HepG2 (cell line): ENCODE measurements around the gene GSK3A. TPM values are rescaled to one million over a fixed set of nuclear protein-coding genes. Genes with fewer than 3 reads are reported as not detected.

Experiments
- ATAC-seq: fragments of 200-7000 bp; cut with Tn5 transposase; 3 replicates; pipeline ENCODE4 v1.9.1; 2020; ENCODE audit warnings: mild to moderate bottlenecking, moderate library complexity
- BruUV-seq: library from RNA; stranded (reverse); fragments of 400-500 nt; replicated peaks from 2 replicates; lab custom pipeline; 2021; lab: Mats Ljungman, UMichigan
- CTCF ChIA-PET: fragments of 300-600 bp; formaldehyde crosslinking; extraction: SDS; loops from one replicate; lab custom pipeline; 2021; ENCODE audit warnings: low total read pairs, inconsistent platforms, low intra/inter-chr PET ratio; lab: Yijun Ruan, JAX
- POLR2A ChIA-PET: fragments of 350-600 bp; sonication (Branson Sonifier 250); formaldehyde crosslinking; loops from one replicate; lab custom pipeline; 2020; ENCODE audit warnings: antibody characterized with exemption, inconsistent platforms; lab: Yijun Ruan, JAX
- DNase-seq: peaks from one replicate; pipeline ENCODE4 v3.0.0-alpha.2; 2015; ENCODE audit warnings: low spot score
- FAIRE-seq: peaks from 3 replicates; lab custom pipeline; 2011; peaks lifted over from hg19 to GRCh38; lab: Jason Lieb, UNC
- H2AFZ ChIP-seq: one replicate; pipeline ENCODE4 v1.6.1; 2011; ENCODE audit warnings: low read length, inconsistent platforms
- H3K27ac ChIP-seq: fragments of 300-600 bp; 3 replicates; pipeline ENCODE4 v1.8.0; 2011; ENCODE audit warnings: mixed run types, mild to moderate bottlenecking, mixed read lengths, low read length, inconsistent platforms; ENCODE audit not compliant: insufficient read depth; ENCODE audit errors: extremely low read length
- H3K27me3 ChIP-seq, 2 experiments: fragments of 200-600 bp in 1 of 2; 2 replicates in 1 of 2; 3 replicates in 1 of 2; pipeline versions ENCODE4 v1.6.0 to v1.8.0; 2011; ENCODE audit warnings: low read length in 2 of 2, mild to moderate bottlenecking in 2 of 2, moderate library complexity in 2 of 2, inconsistent platforms in 1 of 2; ENCODE audit not compliant: insufficient read depth in 2 of 2, control insufficient read depth in 1 of 2
- H3K36me3 ChIP-seq, 2 experiments: fragments of 200-600 bp in 1 of 2; replicated peaks in 1 of 2; 2 replicates in 1 of 2; 3 replicates in 1 of 2; pipeline versions ENCODE4 v1.5.1 to v1.8.0; 2011; ENCODE audit warnings: low read length in 2 of 2, inconsistent platforms in 1 of 2; ENCODE audit not compliant: insufficient read depth in 2 of 2, control insufficient read depth in 1 of 2
- H3K4me1 ChIP-seq: 2 replicates; pipeline ENCODE4 v1.5.1; 2012; ENCODE audit warnings: low read length, inconsistent platforms; ENCODE audit not compliant: insufficient read depth
- H3K4me2 ChIP-seq: 2 replicates; pipeline ENCODE4 v1.6.0; 2011; ENCODE audit warnings: low read depth, low read length, inconsistent platforms
- H3K4me3 ChIP-seq, 3 experiments: fragments of 200-600 bp in 1 of 3; sonication (generic), shearing (Covaris generic) in 1 of 3; replicated peaks in 1 of 3; 2 replicates each; pipeline ENCODE4 v1.5.1; 2011 to 2016; ENCODE audit warnings: low read length in 3 of 3, inconsistent platforms in 2 of 3, low read depth in 2 of 3, mild to moderate bottlenecking in 2 of 3, control low read depth in 1 of 3, mixed read lengths in 1 of 3; ENCODE audit not compliant: insufficient read depth in 1 of 3
- H3K79me2 ChIP-seq: one replicate; pipeline ENCODE4 v1.6.1; 2011; ENCODE audit warnings: low read length, inconsistent platforms; ENCODE audit not compliant: insufficient read depth
- H3K9ac ChIP-seq: 2 replicates; pipeline ENCODE4 v1.6.0; 2011; ENCODE audit warnings: mild to moderate bottlenecking, low read depth, low read length, inconsistent platforms; ENCODE audit not compliant: insufficient read depth
- H3K9me3 ChIP-seq: 2 replicates; pipeline ENCODE4 v1.5.1; 2012; ENCODE audit warnings: mild to moderate bottlenecking, low read length
- H4K20me1 ChIP-seq: 2 replicates; pipeline ENCODE4 v1.6.0; 2011; ENCODE audit warnings: inconsistent platforms, mild to moderate bottlenecking, low read length, moderate library complexity; ENCODE audit not compliant: insufficient read depth
- AGO1 ChIP-seq: fragments of 200-400 bp; formaldehyde crosslinking; IDR thresholded peaks from 2 replicates; pipeline ENCODE4 v1.6.1; 2017; ENCODE audit warnings: mild to moderate bottlenecking, low read depth, low read length, moderate library complexity; ENCODE audit not compliant: poor library complexity, severe bottlenecking
- BRCA1 ChIP-seq: sonication (generic); formaldehyde crosslinking; IDR thresholded peaks from 2 replicates; pipeline ENCODE4 v1.4.0; 2020; ENCODE audit warnings: missing genetic modification reagents
- DBP ChIP-seq: sonication (generic); formaldehyde crosslinking; IDR thresholded peaks from 2 replicates; pipeline ENCODE4 v1.4.0; 2020; ENCODE audit warnings: missing genetic modification reagents; ENCODE audit errors: not compliant biosample characterization
- KDM5A ChIP-seq: fragments of 200-600 bp; sonication (generic); IDR thresholded peaks from 2 replicates; pipeline ENCODE4 v1.7.0; 2018; ENCODE audit warnings: antibody characterized with exemption, mild to moderate bottlenecking, low read length, borderline replicate concordance
- RBFOX2 ChIP-seq: fragments of 200-400 bp; formaldehyde crosslinking; IDR thresholded peaks from 2 replicates; pipeline ENCODE4 v1.6.1; 2017; ENCODE audit warnings: low read depth, mild to moderate bottlenecking, low read length
- THAP11 ChIP-seq: IDR thresholded peaks from 2 replicates; pipeline ENCODE4 v1.6.1; 2016; ENCODE audit warnings: missing biosample characterization, missing genetic modification reagents
- XRCC5 ChIP-seq: fragments of 200-400 bp; formaldehyde crosslinking; optimal IDR thresholded peaks from 2 replicates; pipeline ENCODE3; 2017; ENCODE audit warnings: mild to moderate bottlenecking, low read length
- ZBTB38 ChIP-seq: sonication (generic); formaldehyde crosslinking; IDR thresholded peaks from 2 replicates; pipeline ENCODE4 v1.5.1; 2020; ENCODE audit warnings: mild to moderate bottlenecking, missing genetic modification reagents
- ZBTB7B ChIP-seq: sonication (generic); formaldehyde crosslinking; IDR thresholded peaks from 2 replicates; pipeline ENCODE4 v1.4.0; 2020; ENCODE audit warnings: missing genetic modification reagents
- ZC3H13 ChIP-seq: sonication (generic); formaldehyde crosslinking; IDR thresholded peaks from 2 replicates; pipeline ENCODE4 v1.8.1; 2023; ENCODE audit warnings: mild to moderate bottlenecking, missing genetic modification reagents, moderate library complexity
- ZNF430 ChIP-seq: sonication (generic); formaldehyde crosslinking; IDR thresholded peaks from 2 replicates; pipeline ENCODE4 v1.9.0; 2021; ENCODE audit warnings: mild to moderate bottlenecking, missing genetic modification reagents
- ZNF652 ChIP-seq: IDR thresholded peaks from 2 replicates; pipeline ENCODE4 v1.6.1; 2016; ENCODE audit warnings: low read depth, borderline replicate concordance
- WGBS: methylation state at CpG from one replicate; pipeline ENCODE4 v1.1.6; 2017; ENCODE audit warnings: low lambda C conversion rate; 5-methylcytosine and 5-hydroxymethylcytosine counted together
- in situ Hi-C: cut with HindIII; loops from 2 replicates; pipeline ENCODE4 v1.10.0; 2017; ENCODE audit warnings: low pct_unique_long_range_greater_than_20kb; ENCODE audit not compliant: extremely low pct_ligation_motif_present
- intact Hi-C: fragments of 100-400 bp; cut with micrococcal nuclease; formaldehyde crosslinking; loops from one replicate; pipeline ENCODE4 v1.10.0; 2022; ENCODE audit not compliant: unreplicated experiment
- polyA plus RNA-seq, 8 experiments: library from polyadenylated mRNA; depleted of rRNA in 3 of 8; stranded (reverse) in 7 of 8; unstranded in 1 of 8; fragments of >200 nt; fragmentation: Illumina TruSeq in 4 of 8; extraction: Trizol in 4 of 8; gene quantifications; 2 replicates each; pipeline versions ENCODE4 v1.2.1 to v1.2.3, GENCODE V29; 2011 to 2016; ENCODE audit warnings: low read depth in 4 of 8, missing spikeins in 1 of 8, mixed read lengths in 1 of 8; ENCODE audit not compliant: insufficient read depth in 1 of 8
- total RNA-seq, 5 experiments: library from RNA; depleted of rRNA; stranded (reverse); fragments of >200 nt; fragmentation: Illumina TruSeq; extraction: Trizol; gene quantifications; 2 replicates each; pipeline ENCODE4 v1.2.3, GENCODE V29; 2016; ENCODE audit warnings: low read depth in 1 of 5
- TF ChIP-seq, protein P1 (sequence below): sonication (generic); formaldehyde crosslinking; IDR thresholded peaks from 2 replicates; pipeline ENCODE4 v1.5.0; 2020; ENCODE audit warnings: missing genetic modification reagents
- TF ChIP-seq, protein P2 (sequence below): IDR thresholded peaks from 2 replicates; pipeline ENCODE4 v1.6.1; 2012; ENCODE audit warnings: low read length, improper control_type of control experiment

The GSK3A gene
- total and polyA plus RNA-seq, 2 of the 13 experiments (the other 11 are each of a cell fraction or from before 2014, with no cell fraction given): 16.9 to 52.5 TPM

- ChIA-PET CTCF (no interaction called here), POLR2A (interaction anchor here (1.2 to 2.1 kb wide), 2 partner anchors 16 to 25 kb away, joined by 3 to 19 read pairs; partner anchors contain the start of gene GSK3A)
- peak within 1 kb of the TSS; percentile 98 for H3K4me2 ChIP-seq
- no peaks in the 10 kb centered on the region; a peak in 1 of 5 replicates for H3K27me3 ChIP-seq
- WGBS: 25% methylated on average over 41 of the region's 57 CpGs
- no peaks in the 10 kb centered on the region for H3K9me3 ChIP-seq
- no peak within 1 kb of the TSS for H2AFZ ChIP-seq
- peak within 1 kb of the TSS; percentile 61 to 96 (median 90) for H3K4me3 ChIP-seq
- peak within 1 kb of the TSS; percentile 84 for H3K9ac ChIP-seq
- in situ Hi-C loops: no loop called here
- peaks cover 71% of the 10 kb centered on the region for H3K79me2 ChIP-seq
- peaks cover 76% of the 10 kb centered on the region for H3K4me1 ChIP-seq
- no TSS peak for BruUV-seq
- FAIRE-seq (peak; percentile 97), ATAC-seq (peak; percentile 60), DNase-seq (peak; percentile 92)
- intact Hi-C loops: no loop called here
- H4K20me1 ChIP-seq: peaks cover 18% of the 10 kb centered on the region
- peak within 1 kb of the TSS; percentile 77 for H3K27ac ChIP-seq
- H3K36me3 ChIP-seq: peaks cover 11 to 24% of the 10 kb centered on the region in 2 experiments
- TF ChIP-seq, protein P1, sequence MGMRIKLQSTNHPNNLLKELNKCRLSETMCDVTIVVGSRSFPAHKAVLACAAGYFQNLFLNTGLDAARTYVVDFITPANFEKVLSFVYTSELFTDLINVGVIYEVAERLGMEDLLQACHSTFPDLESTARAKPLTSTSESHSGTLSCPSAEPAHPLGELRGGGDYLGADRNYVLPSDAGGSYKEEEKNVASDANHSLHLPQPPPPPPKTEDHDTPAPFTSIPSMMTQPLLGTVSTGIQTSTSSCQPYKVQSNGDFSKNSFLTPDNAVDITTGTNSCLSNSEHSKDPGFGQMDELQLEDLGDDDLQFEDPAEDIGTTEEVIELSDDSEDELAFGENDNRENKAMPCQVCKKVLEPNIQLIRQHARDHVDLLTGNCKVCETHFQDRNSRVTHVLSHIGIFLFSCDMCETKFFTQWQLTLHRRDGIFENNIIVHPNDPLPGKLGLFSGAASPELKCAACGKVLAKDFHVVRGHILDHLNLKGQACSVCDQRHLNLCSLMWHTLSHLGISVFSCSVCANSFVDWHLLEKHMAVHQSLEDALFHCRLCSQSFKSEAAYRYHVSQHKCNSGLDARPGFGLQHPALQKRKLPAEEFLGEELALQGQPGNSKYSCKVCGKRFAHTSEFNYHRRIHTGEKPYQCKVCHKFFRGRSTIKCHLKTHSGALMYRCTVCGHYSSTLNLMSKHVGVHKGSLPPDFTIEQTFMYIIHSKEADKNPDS (CRISPR knock-in tag): peak; percentile 77
- TF ChIP-seq XRCC5: no peak
- TF ChIP-seq ZBTB38 (CRISPR knock-in tag): no peak
- TF ChIP-seq ZNF652: peak; percentile 11; the same call in 1 of the 2 replicates
- no peak for TF ChIP-seq DBP (CRISPR knock-in tag)
- TF ChIP-seq KDM5A: peak; percentile 87; the same call in 1 of the 2 replicates
- peak; percentile 85 for TF ChIP-seq THAP11 (CRISPR knock-in tag)
- no peak for TF ChIP-seq ZBTB7B (CRISPR knock-in tag)
- TF ChIP-seq ZC3H13 (CRISPR knock-in tag): peak; percentile 33; the same call in 1 of the 2 replicates
- 0 out of 2 replicates have a peak, but pooled peaks have one; percentile 69 for TF ChIP-seq BRCA1 (CRISPR knock-in tag)
- TF ChIP-seq AGO1: no peak
- peak; percentile 74 for TF ChIP-seq RBFOX2
- 0 out of 2 replicates have a peak, but pooled peaks have one; percentile 24 for TF ChIP-seq ZNF430 (CRISPR knock-in tag)
- TF ChIP-seq, protein P2, sequence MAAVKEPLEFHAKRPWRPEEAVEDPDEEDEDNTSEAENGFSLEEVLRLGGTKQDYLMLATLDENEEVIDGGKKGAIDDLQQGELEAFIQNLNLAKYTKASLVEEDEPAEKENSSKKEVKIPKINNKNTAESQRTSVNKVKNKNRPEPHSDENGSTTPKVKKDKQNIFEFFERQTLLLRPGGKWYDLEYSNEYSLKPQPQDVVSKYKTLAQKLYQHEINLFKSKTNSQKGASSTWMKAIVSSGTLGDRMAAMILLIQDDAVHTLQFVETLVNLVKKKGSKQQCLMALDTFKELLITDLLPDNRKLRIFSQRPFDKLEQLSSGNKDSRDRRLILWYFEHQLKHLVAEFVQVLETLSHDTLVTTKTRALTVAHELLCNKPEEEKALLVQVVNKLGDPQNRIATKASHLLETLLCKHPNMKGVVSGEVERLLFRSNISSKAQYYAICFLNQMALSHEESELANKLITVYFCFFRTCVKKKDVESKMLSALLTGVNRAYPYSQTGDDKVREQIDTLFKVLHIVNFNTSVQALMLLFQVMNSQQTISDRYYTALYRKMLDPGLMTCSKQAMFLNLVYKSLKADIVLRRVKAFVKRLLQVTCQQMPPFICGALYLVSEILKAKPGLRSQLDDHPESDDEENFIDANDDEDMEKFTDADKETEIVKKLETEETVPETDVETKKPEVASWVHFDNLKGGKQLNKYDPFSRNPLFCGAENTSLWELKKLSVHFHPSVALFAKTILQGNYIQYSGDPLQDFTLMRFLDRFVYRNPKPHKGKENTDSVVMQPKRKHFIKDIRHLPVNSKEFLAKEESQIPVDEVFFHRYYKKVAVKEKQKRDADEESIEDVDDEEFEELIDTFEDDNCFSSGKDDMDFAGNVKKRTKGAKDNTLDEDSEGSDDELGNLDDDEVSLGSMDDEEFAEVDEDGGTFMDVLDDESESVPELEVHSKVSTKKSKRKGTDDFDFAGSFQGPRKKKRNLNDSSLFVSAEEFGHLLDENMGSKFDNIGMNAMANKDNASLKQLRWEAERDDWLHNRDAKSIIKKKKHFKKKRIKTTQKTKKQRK: no peak
Measured at GRCh38 chr19:42217520-42218437, 24.6 kb downstream of the GSK3A start, which contains the start of gene DEDD2. Gene DEDD2, minus strand, starts transcription at chr19:42217677. Its CDS starts 670 bp downstream, at chr19:42217007.
